ENCODE results near the gene HSD17B12.

- TF ChIP-seq CTCF (IDR thresholded peaks at IDR 0.05) = no peak
- no peak for TF ChIP-seq POLR2A (IDR thresholded peaks at IDR 0.05; ENCODE audit: low read depth)
Observed at GRCh38 chr11:43732225-43732624, 51.7 kb downstream of the HSD17B12 start.
